SK-N-SH treated with all-trans-retinoic acid at 6 μM for 48 hours (cell line): Measurements from ENCODE around the gene PDCD2L.

Experiments used
- ATAC-seq: fragments of 200-7000 bp; cut with Tn5 transposase; 3 replicates; pipeline ENCODE4 v1.9.1; 2020; ENCODE audit warnings: mild to moderate bottlenecking, moderate library complexity
- ARNTL ChIP-seq: fragments of 450-650 bp; formaldehyde crosslinking; IDR thresholded peaks from 2 replicates; pipeline ENCODE4 v1.5.0; 2020; ENCODE audit warnings: low read depth, mild to moderate bottlenecking, moderate library complexity, borderline replicate concordance
- CSDC2 ChIP-seq: fragments of 250-450 bp; sonication (Bioruptor Pico); IDR thresholded peaks from 2 replicates; pipeline ENCODE4 v1.5.0; 2020; ENCODE audit warnings: mild to moderate bottlenecking, moderate library complexity
- ESRRG ChIP-seq: fragments of 250-450 bp; sonication (Bioruptor Pico); IDR thresholded peaks from 2 replicates; pipeline ENCODE4 v1.6.1; 2021; ENCODE audit warnings: mild to moderate bottlenecking
- GLIS3 ChIP-seq: fragments of 250-450 bp; sonication (Bioruptor Pico); IDR thresholded peaks from 2 replicates; pipeline ENCODE4 v1.5.0; 2020; ENCODE audit warnings: mild to moderate bottlenecking, moderate library complexity
- ISL1 ChIP-seq: fragments of 250-450 bp; sonication (Bioruptor Pico); IDR thresholded peaks from 2 replicates; pipeline ENCODE4 v2.1.2; 2022; ENCODE audit warnings: mild to moderate bottlenecking, moderate library complexity
- OSR1 ChIP-seq: fragments of 250-450 bp; sonication (Bioruptor Pico); IDR thresholded peaks from 2 replicates; pipeline ENCODE4 v1.8.0; 2022; ENCODE audit warnings: moderate library complexity, mild to moderate bottlenecking, inconsistent platforms
- POU6F1 ChIP-seq: fragments of 250-450 bp; sonication (Bioruptor Pico); IDR thresholded peaks from 2 replicates; pipeline ENCODE4 v1.8.0; 2021; ENCODE audit warnings: low read depth, mild to moderate bottlenecking, moderate library complexity, borderline replicate concordance
- PPARA ChIP-seq: fragments of 250-450 bp; sonication (Bioruptor Pico); IDR thresholded peaks from 2 replicates; pipeline ENCODE4 v1.5.0; 2020; ENCODE audit warnings: mild to moderate bottlenecking, borderline replicate concordance
- SNAI2 ChIP-seq: fragments of 250-450 bp; sonication (Bioruptor Pico); IDR thresholded peaks from 2 replicates; pipeline ENCODE4 v1.5.0; 2020; ENCODE audit warnings: mild to moderate bottlenecking, moderate library complexity
- TCF4 ChIP-seq: fragments of 250-450 bp; sonication (Bioruptor Pico); IDR thresholded peaks from 2 replicates; pipeline ENCODE4 v1.8.0; 2021; ENCODE audit warnings: mild to moderate bottlenecking, moderate library complexity, borderline replicate concordance
- TOX ChIP-seq: fragments of 250-450 bp; sonication (Bioruptor Pico); IDR thresholded peaks from 2 replicates; pipeline ENCODE4 v1.8.0; 2021; ENCODE audit warnings: mild to moderate bottlenecking, moderate library complexity, borderline replicate concordance
- TSHZ2 ChIP-seq: fragments of 250-450 bp; sonication (Bioruptor Pico); IDR thresholded peaks from 2 replicates; pipeline ENCODE4 v1.5.0; 2020; ENCODE audit warnings: mild to moderate bottlenecking, moderate library complexity
- ZC3H10 ChIP-seq: fragments of 250-450 bp; sonication (Bioruptor Pico); IDR thresholded peaks from 2 replicates; pipeline ENCODE4 v1.5.1; 2021; ENCODE audit warnings: mild to moderate bottlenecking, moderate library complexity
- ZFP3 ChIP-seq: fragments of 250-450 bp; sonication (Bioruptor Pico); IDR thresholded peaks from 2 replicates; pipeline ENCODE4 v1.5.0; 2020; ENCODE audit warnings: mild to moderate bottlenecking, moderate library complexity
- ZFP30 ChIP-seq: fragments of 450-650 bp; formaldehyde crosslinking; IDR thresholded peaks from 2 replicates; pipeline ENCODE4 v1.5.0; 2022; ENCODE audit warnings: mild to moderate bottlenecking, moderate library complexity
- ZNF565 ChIP-seq: fragments of 450-650 bp; formaldehyde crosslinking; conservative IDR thresholded peaks from 2 replicates; pipeline ENCODE4 v1.5.0; 2020; ENCODE audit warnings: low read depth, mild to moderate bottlenecking, moderate library complexity
- ZNF70 ChIP-seq: fragments of 450-650 bp; formaldehyde crosslinking; IDR thresholded peaks from 2 replicates; pipeline ENCODE4 v1.5.0; 2020; ENCODE audit warnings: mild to moderate bottlenecking, moderate library complexity
- ZNF8 ChIP-seq: fragments of 450-650 bp; formaldehyde crosslinking; IDR thresholded peaks from 2 replicates; pipeline ENCODE4 v1.5.0; 2020; ENCODE audit warnings: mild to moderate bottlenecking, moderate library complexity
- TF ChIP-seq, protein P1 (sequence below): fragments of 250-450 bp; sonication (Bioruptor Pico); IDR thresholded peaks from 2 replicates; pipeline ENCODE4 v1.5.1; 2020; ENCODE audit warnings: low read depth, mild to moderate bottlenecking, moderate library complexity

PDCD2L gene

GRCh38 chr19:34381399-34382251 lies 22.6 kb upstream of the PDCD2L start:
- TF ChIP-seq TOX (CRISPR knock-in tag) (no peak), ZNF565 (CRISPR knock-in tag) (no peak), OSR1 (CRISPR knock-in tag) (no peak), TSHZ2 (CRISPR knock-in tag) (no peak), POU6F1 (CRISPR knock-in tag) (no peak), CSDC2 (CRISPR knock-in tag) (no peak), ARNTL (CRISPR knock-in tag) (no peak), ZFP30 (CRISPR knock-in tag) (no peak), PPARA (CRISPR knock-in tag) (no peak)
- TF ChIP-seq, protein P1, sequence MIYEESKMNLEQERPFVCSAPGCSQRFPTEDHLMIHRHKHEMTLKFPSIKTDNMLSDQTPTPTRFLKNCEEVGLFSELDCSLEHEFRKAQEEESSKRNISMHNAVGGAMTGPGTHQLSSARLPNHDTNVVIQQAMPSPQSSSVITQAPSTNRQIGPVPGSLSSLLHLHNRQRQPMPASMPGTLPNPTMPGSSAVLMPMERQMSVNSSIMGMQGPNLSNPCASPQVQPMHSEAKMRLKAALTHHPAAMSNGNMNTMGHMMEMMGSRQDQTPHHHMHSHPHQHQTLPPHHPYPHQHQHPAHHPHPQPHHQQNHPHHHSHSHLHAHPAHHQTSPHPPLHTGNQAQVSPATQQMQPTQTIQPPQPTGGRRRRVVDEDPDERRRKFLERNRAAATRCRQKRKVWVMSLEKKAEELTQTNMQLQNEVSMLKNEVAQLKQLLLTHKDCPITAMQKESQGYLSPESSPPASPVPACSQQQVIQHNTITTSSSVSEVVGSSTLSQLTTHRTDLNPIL (CRISPR knock-in tag): no peak
- TF ChIP-seq, all 23 proteins: peak for 0

GRCh38 chr19:34382471-34382870 lies 21.7 kb upstream of the PDCD2L start:
- no peak for TF ChIP-seq CSDC2 (CRISPR knock-in tag)
- TF ChIP-seq TOX (CRISPR knock-in tag): no peak
- no peak for TF ChIP-seq ZNF70
- TF ChIP-seq ZNF8 (CRISPR knock-in tag): no peak
- TF ChIP-seq, protein P1 (CRISPR knock-in tag): no peak
- TF ChIP-seq ESRRG (CRISPR knock-in tag): no peak
- TF ChIP-seq POU6F1 (CRISPR knock-in tag): no peak
- TF ChIP-seq SNAI2: no peak
- TF ChIP-seq GLIS3 (CRISPR knock-in tag): no peak
- no peak for TF ChIP-seq ZFP3
- TF ChIP-seq OSR1 (CRISPR knock-in tag): no peak
- TF ChIP-seq, all 23 proteins: peak for 0
- ATAC-seq: no peak

More at GRCh38 chr19:34381399-34382251, 22.6 kb upstream of the PDCD2L start:
- ATAC-seq: no peak

DNA sequence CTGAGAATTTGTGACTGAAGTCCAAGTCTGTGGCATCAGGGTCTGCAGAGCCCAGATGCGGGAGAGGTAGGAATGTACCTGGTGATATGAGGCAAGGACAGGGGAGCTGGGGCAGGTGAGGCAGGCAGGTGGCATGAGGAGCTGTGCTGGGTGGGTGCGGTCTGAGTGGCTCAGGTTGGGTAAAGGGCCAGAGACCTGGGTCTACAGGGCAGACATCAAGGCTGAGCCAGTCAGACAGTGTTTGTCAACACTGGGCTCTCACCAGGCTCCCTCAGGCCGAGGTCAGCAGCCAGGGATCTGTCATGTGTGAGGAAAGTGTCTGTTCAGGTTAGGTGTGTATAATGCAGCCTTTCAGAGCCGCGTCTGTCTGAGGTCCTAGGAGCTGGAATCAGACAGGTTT lies 20.6 kb upstream of the PDCD2L start:
- TF ChIP-seq ARNTL (CRISPR knock-in tag) (no peak), ZC3H10 (no peak), ZNF70 (no peak), TCF4 (CRISPR knock-in tag) (no peak), ISL1 (CRISPR knock-in tag) (no peak), ZFP30 (CRISPR knock-in tag) (no peak), ZFP3 (no peak)
- ATAC-seq: no peak
